AG20443 (cell line): ENCODE measurements around the gene CCDC91.
A peak's percentile ranks its signal among the peaks of the same experiment; 100 is the strongest.
"Not testable (repeated sequence)": the region's sequence is repeated elsewhere in the genome, so short reads cannot be mapped to it uniquely, and the experiment has no call there.

Source experiments
- DNase-seq: peaks from one replicate; pipeline ENCODE4 v3.0.0; 2012; ENCODE audit warnings: low spot score, mixed read lengths

CCDC91 gene

GRCh38 chr12:28457785-28458184 lies 267.5 kb downstream of the CCDC91 start:
- no peak for DNase-seq

DNA sequence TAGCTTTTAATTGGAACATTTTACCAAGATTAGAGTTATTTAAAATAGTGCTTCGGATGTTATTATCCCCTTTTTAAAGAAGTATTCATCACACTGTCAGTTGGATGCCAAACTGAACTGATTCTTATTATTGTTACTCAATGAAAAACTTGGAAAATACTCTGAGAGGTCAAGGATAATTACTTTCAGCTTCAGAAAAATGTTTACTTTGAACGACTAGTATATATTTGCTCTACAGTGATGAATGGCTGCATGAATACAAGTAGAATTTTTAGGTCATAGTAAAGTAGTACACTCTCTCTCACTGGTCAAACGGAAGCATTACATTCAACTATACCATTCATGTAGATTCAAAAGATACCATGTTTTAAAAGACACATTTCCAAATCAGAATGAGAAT lies 269.2 kb downstream of the CCDC91 start:
- no peak for DNase-seq

GRCh38 chr12:28460420-28461130 lies 270.3 kb downstream of the CCDC91 start:
- DNase-seq, result no peak

DNA sequence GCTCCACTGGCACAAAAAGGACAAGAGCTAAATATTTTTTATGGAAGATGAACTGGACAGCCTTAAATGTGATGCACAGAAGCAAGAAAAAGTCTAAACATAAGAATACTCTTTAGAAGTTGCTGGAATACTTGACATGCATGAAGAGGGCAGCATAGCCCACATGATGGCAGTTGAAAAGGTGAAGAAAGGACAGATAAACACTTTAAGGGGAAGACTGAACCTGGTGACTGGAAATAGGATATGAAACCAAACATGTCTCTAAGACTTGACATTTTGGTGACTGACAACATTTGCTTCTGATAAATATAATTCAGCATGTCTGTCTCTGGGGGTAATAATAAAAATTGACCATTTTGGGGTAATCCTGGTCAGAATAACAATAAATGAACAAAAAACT lies 273.1 kb downstream of the CCDC91 start:
- DNase-seq, result no peak

- DNase-seq, result not testable (repeated sequence)
Measured at GRCh38 chr12:28471762-28472161, 281.5 kb downstream of the CCDC91 start.

DNA sequence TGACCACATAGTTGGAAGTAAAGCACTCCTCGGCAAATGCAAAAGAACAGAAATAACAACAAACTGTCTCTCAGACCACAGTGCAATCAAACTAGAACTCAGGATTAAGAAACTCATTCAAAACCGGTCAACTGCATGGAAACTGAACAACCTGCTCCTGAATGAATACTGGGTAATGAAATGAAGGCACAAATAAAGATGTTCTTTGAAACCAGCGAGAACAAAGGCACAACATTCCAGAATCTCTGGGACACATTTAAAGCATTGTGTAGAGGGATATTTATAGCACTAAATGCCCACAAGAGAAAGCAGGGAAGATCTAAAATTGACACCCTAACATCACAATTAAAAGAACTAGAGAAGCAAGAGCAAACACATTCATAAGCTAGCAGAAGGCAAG lies 285.9 kb downstream of the CCDC91 start:
- not testable (repeated sequence) for DNase-seq

DNA sequence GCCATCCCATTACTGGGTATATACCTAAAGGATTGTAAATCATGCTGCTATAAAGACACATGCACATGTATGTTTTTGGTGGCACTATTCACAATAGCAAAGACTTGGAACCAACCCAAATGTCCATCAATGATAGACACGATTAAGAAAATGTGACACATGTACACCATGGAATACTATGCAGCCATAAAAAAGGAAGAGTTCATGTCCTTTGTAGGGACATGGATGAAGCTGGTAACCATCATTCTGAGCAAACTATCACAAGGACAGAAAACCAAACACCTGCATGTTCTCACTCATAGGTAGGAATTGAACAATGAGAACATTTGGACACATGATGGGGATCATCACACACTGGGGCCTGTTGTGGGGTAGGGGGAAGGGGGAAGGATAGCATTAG lies 288.8 kb downstream of the CCDC91 start:
- not testable (repeated sequence) for DNase-seq

GRCh38 chr12:28479683-28480082 lies 289.4 kb downstream of the CCDC91 start:
- no peak for DNase-seq

GRCh38 chr12:28484156-28484555 lies 293.9 kb downstream of the CCDC91 start:
- DNase-seq, result no peak

DNA sequence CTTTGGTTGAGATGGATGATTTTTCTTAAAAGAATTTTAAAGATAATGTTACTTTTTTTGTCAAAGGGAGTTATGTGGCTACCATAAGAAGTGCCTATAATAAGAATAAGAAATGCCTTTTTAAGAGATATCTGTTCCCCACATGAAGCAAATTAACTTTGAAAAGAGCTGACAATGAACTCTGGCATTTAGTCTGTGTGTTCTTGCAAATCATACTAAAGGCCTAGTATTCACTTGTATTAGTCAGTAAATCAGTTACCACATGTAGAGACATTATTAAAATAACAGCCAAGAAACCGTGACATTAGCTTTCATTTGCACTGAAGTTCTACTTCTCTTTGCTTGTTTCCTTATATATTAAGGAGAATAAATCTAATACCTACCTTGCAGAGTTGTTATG lies 296.3 kb downstream of the CCDC91 start:
- no peak for DNase-seq

- peak; percentile 55 for DNase-seq
Measured at GRCh38 chr12:28489246-28489645, 299.0 kb downstream of the CCDC91 start.

GRCh38 chr12:28497889-28498411 lies 307.7 kb downstream of the CCDC91 start:
- peak; percentile 13 for DNase-seq

DNA sequence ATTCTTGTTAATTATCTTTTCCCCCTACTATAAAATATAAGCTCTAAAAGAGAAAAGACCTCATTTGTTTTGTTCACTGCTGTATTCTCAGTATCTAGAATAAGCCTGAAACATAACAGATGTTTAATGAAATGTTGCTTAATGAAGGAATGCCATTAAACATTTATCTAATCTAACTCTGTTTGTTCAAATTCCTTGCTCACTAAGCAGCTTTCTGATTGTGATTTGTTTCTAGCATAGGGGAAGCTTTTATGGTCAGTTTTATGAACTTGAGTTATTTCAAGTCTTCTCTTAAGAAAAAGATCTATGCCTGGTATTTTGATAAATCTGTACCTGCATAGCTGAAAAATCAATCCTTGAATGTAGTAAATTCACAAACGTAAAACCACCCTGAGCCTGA lies 308.6 kb downstream of the CCDC91 start:
- DNase-seq, result no peak

DNA sequence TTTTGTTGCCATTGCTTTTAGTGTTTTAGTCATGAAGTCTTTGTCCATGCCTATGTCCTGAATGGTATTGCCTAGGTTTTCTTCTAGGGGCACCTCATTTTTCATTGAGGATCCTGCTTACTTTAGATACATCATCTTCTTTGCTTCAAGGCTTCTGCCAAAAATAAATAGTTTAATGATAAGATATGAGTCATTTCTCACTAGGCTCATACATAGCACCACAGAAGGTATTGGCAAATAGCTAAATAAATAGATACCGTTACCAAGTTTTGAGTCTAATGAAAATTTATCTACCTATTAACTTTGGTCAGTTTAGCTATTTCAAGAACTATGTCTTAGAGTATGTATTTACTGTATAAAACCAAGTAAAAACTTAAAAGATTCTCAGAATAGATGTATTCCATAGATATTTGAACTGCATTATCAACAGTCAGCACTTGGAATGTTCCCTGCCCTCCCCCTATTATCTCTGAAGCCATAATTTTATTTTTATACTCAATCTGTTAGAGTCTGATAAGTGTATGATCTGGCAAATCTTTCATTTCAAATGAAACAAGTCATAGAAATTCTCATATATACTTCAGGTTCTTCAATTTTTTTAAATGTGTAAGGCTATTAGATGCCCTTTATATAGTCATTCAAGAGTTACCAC lies 310.2 kb downstream of the CCDC91 start:
- no peak for DNase-seq

- DNase-seq, result peak; percentile 10
Measured at GRCh38 chr12:28506271-28506670, 316.0 kb downstream of the CCDC91 start.

GRCh38 chr12:28507033-28507432 lies 316.8 kb downstream of the CCDC91 start:
- peak; percentile 56 for DNase-seq

GRCh38 chr12:28507867-28508266 lies 317.6 kb downstream of the CCDC91 start:
- no peak for DNase-seq

DNA sequence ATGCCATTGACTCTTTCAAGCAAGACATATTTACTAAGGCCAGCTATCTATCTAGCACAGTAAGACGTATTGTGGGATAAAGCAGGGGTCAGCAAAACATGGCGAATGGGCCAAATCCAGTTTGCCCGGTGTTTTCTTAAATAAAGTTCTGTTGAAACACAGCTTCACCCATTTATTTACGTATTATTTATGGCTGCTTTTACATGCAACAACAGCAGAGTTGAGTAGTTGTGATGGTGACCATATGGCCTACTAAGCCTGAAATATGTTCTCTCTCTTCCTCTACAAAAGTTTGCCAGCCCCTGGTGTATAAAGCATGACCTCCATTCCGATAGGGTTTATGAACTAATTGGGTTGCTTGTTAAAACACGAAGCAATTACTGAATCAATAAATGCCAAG lies 322.1 kb downstream of the CCDC91 start:
- no peak for DNase-seq

- DNase-seq, result no peak
Measured at GRCh38 chr12:28512876-28513275, 322.6 kb downstream of the CCDC91 start.

- DNase-seq, result no peak
Measured at GRCh38 chr12:28513983-28514382, 323.7 kb downstream of the CCDC91 start.

- DNase-seq, result no peak
Measured at GRCh38 chr12:28517101-28517500, 326.8 kb downstream of the CCDC91 start.

- no peak for DNase-seq
Measured at GRCh38 chr12:28527631-28528249, 337.5 kb downstream of the CCDC91 start.

DNA sequence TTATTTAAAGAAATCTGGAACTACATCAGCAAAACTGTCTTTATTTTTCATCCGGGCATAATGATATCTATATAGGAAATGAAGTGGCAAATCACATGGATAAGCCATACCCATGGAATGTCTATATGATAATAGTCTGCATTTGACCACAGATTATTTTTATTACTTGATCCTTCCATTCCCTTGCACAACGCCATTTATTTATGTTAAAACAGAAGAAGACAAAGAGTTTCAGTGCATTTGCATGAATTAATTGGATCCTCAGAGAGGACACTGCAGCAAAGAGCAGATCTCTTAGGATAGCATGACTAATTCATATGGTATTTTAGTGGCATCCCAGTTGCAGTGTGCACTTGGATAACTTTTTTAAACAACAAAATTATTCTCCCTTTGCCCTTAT lies 345.0 kb downstream of the CCDC91 start:
- peak; percentile 49 for DNase-seq
